OCI-LY3 (cell line): ENCODE data around the gene VAV1.
A peak's percentile ranks its signal among the peaks of the same experiment; 100 is the strongest.

Experiments used
- H2AFZ ChIP-seq: fragments of 200-600, 300-600 bp; shearing (Covaris generic); 2 replicates; pipeline ENCODE4 v1.6.0; 2014; ENCODE audit warnings: antibody characterized with exemption, low read depth, low read length
- H3K27ac ChIP-seq: fragments of 200-600, 300-600 bp; sonication (generic); 2 replicates; pipeline ENCODE4 v1.5.1; 2014; ENCODE audit warnings: mild to moderate bottlenecking, low read length, moderate library complexity, mixed read lengths
- H3K27me3 ChIP-seq: fragments of 200-600, 300-600 bp; sonication (generic); 2 replicates; pipeline ENCODE4 v1.6.1; 2014; ENCODE audit warnings: low read depth, low read length, mixed read lengths
- H3K36me3 ChIP-seq: fragments of 200-600, 300-600 bp; sonication (generic); replicated peaks from 2 replicates; pipeline ENCODE3; 2014; ENCODE audit warnings: low read depth, low read length, mixed read lengths
- H3K4me1 ChIP-seq: fragments of 300-600, 200-600 bp; sonication (generic); 2 replicates; pipeline ENCODE4 v1.6.1; 2014; ENCODE audit warnings: low read length, mixed read lengths
- H3K4me2 ChIP-seq: fragments of 200-600, 300-600 bp; sonication (generic); 2 replicates; pipeline ENCODE4 v1.6.1; 2014; ENCODE audit warnings: low read length, mixed read lengths
- H3K4me3 ChIP-seq: fragments of 300-600, 200-600 bp; sonication (generic); 2 replicates; pipeline ENCODE4 v1.5.1; 2014; ENCODE audit warnings: antibody characterized with exemption, mild to moderate bottlenecking, low read length, moderate library complexity
- H3K79me2 ChIP-seq: fragments of 300-600, 200-600 bp; shearing (Covaris generic); 2 replicates; pipeline ENCODE4 v1.6.1; 2014; ENCODE audit warnings: mild to moderate bottlenecking, low read length, mixed read lengths
- H3K9ac ChIP-seq: fragments of 300-600, 200-600 bp; shearing (Covaris generic); 2 replicates; pipeline ENCODE4 v1.6.0; 2014; ENCODE audit warnings: mild to moderate bottlenecking, low read length, moderate library complexity
- H3K9me3 ChIP-seq: fragments of 200-600, 300-600 bp; shearing (Covaris generic); 2 replicates; pipeline ENCODE4 v1.6.1; 2014; ENCODE audit warnings: low read length, mixed read lengths; ENCODE audit not compliant: insufficient read depth
- H4K20me1 ChIP-seq: fragments of 200-600, 300-600 bp; sonication (generic); 2 replicates; pipeline ENCODE4 v1.6.1; 2016; ENCODE audit warnings: low read length, mixed read lengths; ENCODE audit not compliant: insufficient read depth
- CTCF ChIP-seq: fragments of 200-600, 300-600 bp; sonication (generic); IDR thresholded peaks from 2 replicates; pipeline ENCODE4 v1.5.1; 2014; ENCODE audit warnings: antibody characterized with exemption, low read length, low read depth
- EZH2phosphoT487 ChIP-seq: fragments of 200-600 bp; shearing (Covaris generic); IDR thresholded peaks from 2 replicates; pipeline ENCODE4 v1.6.1; 2018; ENCODE audit warnings: antibody characterized with exemption, mixed run types, low read depth

VAV1 gene

GRCh38 chr19:6890938-6891337 lies 118.4 kb downstream of the VAV1 start:
- no peaks in the 10 kb centered on the region for H4K20me1 ChIP-seq
- no peaks in the 10 kb centered on the region for H3K9me3 ChIP-seq
- TF ChIP-seq CTCF (no peak), EZH2phosphoT487 (no peak)
- no peaks in the 10 kb centered on the region for H3K36me3 ChIP-seq
- no peak overlapping the region for H3K4me3 ChIP-seq
- no peak overlapping the region for H3K27ac ChIP-seq
- H3K4me2 ChIP-seq = no peak overlapping the region
- no peaks in the 10 kb centered on the region for H3K79me2 ChIP-seq
- peaks cover 36% of the 10 kb centered on the region for H3K27me3 ChIP-seq
- no peak overlapping the region for H2AFZ ChIP-seq
- no peak overlapping the region for H3K9ac ChIP-seq
- peaks cover 11% of the 10 kb centered on the region for H3K4me1 ChIP-seq

- H4K20me1 ChIP-seq = no peaks in the 10 kb centered on the region
- H3K9me3 ChIP-seq = no peaks in the 10 kb centered on the region
- H2AFZ ChIP-seq = peak overlapping the region; percentile 70
- peaks cover 35% of the 10 kb centered on the region for H3K27me3 ChIP-seq
- H3K79me2 ChIP-seq = no peaks in the 10 kb centered on the region
- peak overlapping the region; percentile 23 for H3K4me2 ChIP-seq
- no peaks in the 10 kb centered on the region for H3K36me3 ChIP-seq
- no peak for TF ChIP-seq EZH2phosphoT487
- TF ChIP-seq CTCF = no peak
- peaks cover 11% of the 10 kb centered on the region for H3K4me1 ChIP-seq
- no peak overlapping the region for H3K9ac ChIP-seq
- H3K4me3 ChIP-seq = no peak overlapping the region; the same call in 1 of the 2 replicates
- no peak overlapping the region for H3K27ac ChIP-seq
Observed at GRCh38 chr19:6891761-6892385, 119.4 kb downstream of the VAV1 start.

- H3K9ac ChIP-seq = no peak overlapping the region
- no peak overlapping the region for H2AFZ ChIP-seq
- no peak overlapping the region for H3K27ac ChIP-seq
- H3K4me3 ChIP-seq = no peak overlapping the region
- TF ChIP-seq EZH2phosphoT487 = no peak
- no peak for TF ChIP-seq CTCF
- H3K9me3 ChIP-seq = no peaks in the 10 kb centered on the region
- H3K27me3 ChIP-seq = peaks cover 22% of the 10 kb centered on the region
- peaks cover 11% of the 10 kb centered on the region for H3K4me1 ChIP-seq
- no peaks in the 10 kb centered on the region for H3K79me2 ChIP-seq
- no peak overlapping the region for H3K4me2 ChIP-seq
- no peaks in the 10 kb centered on the region for H3K36me3 ChIP-seq
- no peaks in the 10 kb centered on the region for H4K20me1 ChIP-seq
Observed at GRCh38 chr19:6894313-6894712, 121.8 kb downstream of the VAV1 start.

DNA sequence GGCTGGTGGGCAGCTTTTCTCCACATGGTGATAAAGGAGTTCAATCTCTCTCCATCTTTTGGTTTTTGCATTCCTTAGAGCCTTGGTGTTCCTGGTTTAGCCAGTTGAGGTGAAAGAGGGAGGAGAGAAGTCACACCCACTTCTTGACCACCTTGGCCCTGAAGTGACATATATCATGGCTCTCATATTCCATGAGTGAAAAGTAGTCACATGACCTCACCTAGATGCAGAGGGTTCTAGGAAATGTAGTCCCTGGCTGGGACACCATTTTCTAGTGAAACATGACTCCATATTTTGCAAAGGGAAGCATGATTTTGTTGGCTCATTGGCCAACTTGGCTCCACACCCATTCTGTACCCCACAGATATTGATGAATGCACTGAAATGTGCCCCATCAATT lies 130.9 kb downstream of the VAV1 start:
- Histone ChIP-seq H3K36me3 (peaks cover 6% of the 10 kb centered on the region), H3K27me3 (peaks cover 20% of the 10 kb centered on the region; the same call in 1 of the 2 replicates), H3K4me3 (no peak overlapping the region), H3K27ac (no peak overlapping the region), H3K9me3 (peaks cover 18% of the 10 kb centered on the region), H3K4me2 (no peak overlapping the region), H2AFZ (no peak overlapping the region), H4K20me1 (no peaks in the 10 kb centered on the region), H3K4me1 (no peaks in the 10 kb centered on the region), H3K79me2 (no peaks in the 10 kb centered on the region), H3K9ac (no peak overlapping the region)
- no peak for TF ChIP-seq CTCF
- TF ChIP-seq EZH2phosphoT487 = no peak
